Activated CD8-positive, alpha-beta T cell treated with anti-CD3 and anti-CD28 coated beads for 36 hours (primary cell): ENCODE results near the gene BAG1. TPM values are rescaled to one million over a fixed set of nuclear protein-coding genes. Genes with fewer than 3 reads are reported as not detected.
A peak's percentile ranks its signal among the peaks of the same experiment; 100 is the strongest.

Experiments
- ATAC-seq: fragments of 200-7000 bp; cut with Tn5 transposase; one replicate; pipeline ENCODE4 v1.10.0; 2021; ENCODE audit warnings: mild to moderate bottlenecking, moderate library complexity
- CTCF ChIA-PET: fragments of 350-600 bp; sonication (Branson Sonifier 250); formaldehyde crosslinking; loops from one replicate; lab custom pipeline; 2021; ENCODE audit warnings: antibody characterized with exemption; lab: Charles Lee
- POLR2A ChIA-PET: fragments of 350-600 bp; sonication (Branson Sonifier 250); formaldehyde crosslinking; loops from one replicate; lab custom pipeline; 2021; ENCODE audit warnings: antibody characterized with exemption; lab: Charles Lee
- DNase-seq: peaks from one replicate; pipeline ENCODE4 v3.0.0-alpha.2; 2020
- H3K27ac Mint-ChIP-seq: one replicate; pipeline ENCODE4 v1.8.0; 2021; ENCODE audit warnings: mild to moderate bottlenecking, mixed read lengths
- H3K27me3 Mint-ChIP-seq: one replicate; pipeline ENCODE4 v1.8.0; 2021; ENCODE audit warnings: mixed read lengths
- H3K36me3 Mint-ChIP-seq: one replicate; pipeline ENCODE4 v1.8.0; 2021; ENCODE audit warnings: low read depth, mixed read lengths
- H3K4me1 Mint-ChIP-seq: one replicate; pipeline ENCODE4 v1.8.0; 2021; ENCODE audit warnings: low read depth, mixed read lengths
- H3K4me3 Mint-ChIP-seq: one replicate; pipeline ENCODE4 v1.8.0; 2021; ENCODE audit warnings: mild to moderate bottlenecking, moderate library complexity, mixed read lengths
- H3K9me3 Mint-ChIP-seq: one replicate; pipeline ENCODE4 v1.8.0; 2021; ENCODE audit warnings: mixed read lengths
- CTCF ChIP-seq: fragments of 200-600 bp; IDR thresholded peaks from one replicate; pipeline ENCODE4 v1.8.0; 2022; ENCODE audit warnings: antibody characterized with exemption, mild to moderate bottlenecking
- intact Hi-C: fragments of 100-400 bp; cut with micrococcal nuclease; formaldehyde crosslinking; loops from one replicate; pipeline ENCODE4 v1.10.0; 2022
- total RNA-seq, 2 experiments: library from RNA; stranded (reverse); gene quantifications; one replicate each; pipeline ENCODE4 v1.2.3, GENCODE V29; 2021

Gene BAG1
- total RNA-seq, 2 experiments from 2014 or later: 55.6 to 61.6 TPM

DNA sequence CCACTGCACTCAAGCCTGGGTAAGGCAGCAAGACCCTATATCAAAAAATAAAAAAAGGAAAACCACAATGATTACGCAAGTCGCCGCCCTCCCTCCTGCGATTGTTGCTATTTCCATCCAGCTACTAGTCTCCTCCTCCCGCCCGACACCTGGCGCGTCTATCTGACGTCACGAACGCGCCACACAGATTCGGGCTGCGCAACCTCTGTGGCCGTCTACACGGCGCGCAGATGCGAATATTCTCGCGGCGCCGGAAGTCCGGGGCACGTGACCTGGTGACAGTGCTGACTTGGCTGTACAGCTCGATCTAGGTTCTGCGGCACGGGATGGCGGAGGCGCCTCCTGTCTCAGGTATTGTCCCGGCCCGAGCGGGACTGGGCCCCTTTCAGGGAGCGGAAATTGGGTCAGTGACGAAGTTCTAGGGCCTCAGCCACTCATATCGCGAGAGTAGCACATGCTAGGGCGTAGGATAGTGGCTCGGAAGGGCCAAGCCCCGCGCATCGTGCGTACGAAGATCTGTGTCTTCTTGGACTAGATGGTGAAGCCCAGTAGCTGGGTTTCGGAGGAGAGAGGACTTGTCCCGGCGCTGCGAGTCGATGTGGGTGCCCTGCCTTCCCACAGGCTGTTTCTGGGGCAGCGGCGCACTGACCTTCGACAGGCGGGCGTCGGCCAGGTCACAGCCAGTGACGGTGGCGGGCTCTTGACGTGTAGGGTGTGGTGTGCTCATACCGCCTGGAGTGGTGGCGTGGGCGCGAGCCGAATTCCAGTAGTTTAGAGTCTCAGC, 25.9 kb upstream of the BAG1 start, which contains the start of gene NFX1:
Gene NFX1 (plus strand): TSS at position 270 of the 784 bp plus-strand sequence. CDS start 57 bp downstream, at position 327.
- H3K27ac Mint-ChIP-seq: peak within 1 kb of the TSS; percentile 99
- ChIA-PET CTCF (interaction anchor here (0.6 to 1.8 kb wide), 7 partner anchors 10 to 176 kb away, joined by 3 to 8 read pairs (median 3); no protein-coding TSS in a partner anchor), POLR2A (interaction anchor here (0.6 to 2.1 kb wide), 16 partner anchors 8 to 265 kb away, joined by 3 to 20 read pairs (median 4); partner anchors contain the start of genes AQP3, BAG1, CHMP5 and DNAJA1)
- peaks cover 51% of the 10 kb centered on the region for H3K4me1 Mint-ChIP-seq
- H3K9me3 Mint-ChIP-seq: no peaks in the 10 kb centered on the region
- intact Hi-C loops: loop anchor here (2.0 kb wide), 1 partner anchor 26 kb away; the partner anchor contains the start of genes BAG1 and CHMP5
- peaks cover 35% of the 10 kb centered on the region for H3K36me3 Mint-ChIP-seq
- ATAC-seq: peak; percentile 87
- peak; percentile 99 for DNase-seq
- peak within 1 kb of the TSS; percentile 84 for H3K4me3 Mint-ChIP-seq
- no peaks in the 10 kb centered on the region for H3K27me3 Mint-ChIP-seq
- no peak for TF ChIP-seq CTCF

DNA sequence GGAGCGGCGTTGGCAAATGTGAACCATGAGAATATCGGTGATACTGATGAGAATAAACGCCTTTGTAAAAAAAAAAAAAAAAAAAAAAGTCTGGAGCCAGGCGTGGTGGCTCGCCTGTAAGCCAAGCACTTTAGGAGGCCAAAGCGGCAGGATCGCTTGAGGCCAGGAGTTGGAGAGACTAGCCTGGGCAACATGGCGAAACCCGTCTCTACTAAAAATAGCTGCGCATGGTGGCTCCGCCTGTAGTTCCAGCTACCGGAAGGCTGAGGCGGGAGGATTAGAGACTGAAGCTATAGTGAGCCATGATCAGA, 25.4 kb upstream of the BAG1 start:
- ChIA-PET CTCF (interaction anchor here (0.6 to 1.8 kb wide), 7 partner anchors 9 to 177 kb away, joined by 3 to 8 read pairs (median 3); no protein-coding TSS in a partner anchor), POLR2A (interaction anchor here (0.6 to 2.1 kb wide), 15 partner anchors 9 to 265 kb away, joined by 3 to 20 read pairs (median 3); partner anchors contain the start of genes AQP3, BAG1, CHMP5 and DNAJA1)
- intact Hi-C loops: loop anchor here (2.0 kb wide), 1 partner anchor 25 kb away; the partner anchor contains the start of genes BAG1 and CHMP5
- Mint-ChIP-seq H3K36me3 (peaks cover 31% of the 10 kb centered on the region), H3K4me3 (peak overlapping the region; percentile 84), H3K27me3 (no peaks in the 10 kb centered on the region), H3K4me1 (peaks cover 47% of the 10 kb centered on the region), H3K27ac (peak overlapping the region; percentile 99), H3K9me3 (no peaks in the 10 kb centered on the region)
- no peak for ATAC-seq
- no peak for TF ChIP-seq CTCF
- no peak for DNase-seq

DNA sequence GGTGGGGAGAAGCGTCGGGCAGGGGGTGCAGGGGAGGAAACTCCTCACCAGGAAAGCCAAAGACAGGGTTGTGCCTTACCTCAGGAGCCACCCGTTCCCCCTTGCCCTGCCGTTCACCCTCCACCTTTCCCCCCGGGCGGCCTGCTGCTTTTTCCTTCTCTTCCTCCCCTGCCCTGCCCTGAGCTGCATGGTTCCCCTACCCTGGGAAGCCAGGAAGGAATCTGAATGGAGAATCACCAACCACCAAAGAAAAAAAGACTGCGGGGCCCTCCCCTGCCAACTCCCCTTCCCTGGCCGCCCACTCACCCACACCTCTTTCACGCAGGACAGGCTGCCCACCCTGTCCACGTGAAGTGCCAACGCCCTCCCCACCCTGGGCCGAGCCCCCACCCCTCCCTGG, 25.0 kb upstream of the BAG1 start:
- peaks cover 43% of the 10 kb centered on the region for H3K4me1 Mint-ChIP-seq
- peak overlapping the region; percentile 84 for H3K4me3 Mint-ChIP-seq
- H3K9me3 Mint-ChIP-seq: no peaks in the 10 kb centered on the region
- peaks cover 27% of the 10 kb centered on the region for H3K36me3 Mint-ChIP-seq
- CTCF ChIA-PET: interaction anchor here (0.9 to 1.6 kb wide), 4 partner anchors 9 to 164 kb away, joined by 3 to 8 read pairs (median 3); no protein-coding TSS in a partner anchor
- TF ChIP-seq CTCF: no peak
- DNase-seq (peak; percentile 48), ATAC-seq (no peak)
- peak overlapping the region; percentile 99 for H3K27ac Mint-ChIP-seq
- no peaks in the 10 kb centered on the region for H3K27me3 Mint-ChIP-seq
- POLR2A ChIA-PET: interaction anchor here (0.8 to 2.1 kb wide), 11 partner anchors 9 to 264 kb away, joined by 3 to 20 read pairs (median 4); partner anchors contain the start of genes BAG1, CHMP5, DNAJA1 and NOL6
- intact Hi-C loops: no loop called here

DNA sequence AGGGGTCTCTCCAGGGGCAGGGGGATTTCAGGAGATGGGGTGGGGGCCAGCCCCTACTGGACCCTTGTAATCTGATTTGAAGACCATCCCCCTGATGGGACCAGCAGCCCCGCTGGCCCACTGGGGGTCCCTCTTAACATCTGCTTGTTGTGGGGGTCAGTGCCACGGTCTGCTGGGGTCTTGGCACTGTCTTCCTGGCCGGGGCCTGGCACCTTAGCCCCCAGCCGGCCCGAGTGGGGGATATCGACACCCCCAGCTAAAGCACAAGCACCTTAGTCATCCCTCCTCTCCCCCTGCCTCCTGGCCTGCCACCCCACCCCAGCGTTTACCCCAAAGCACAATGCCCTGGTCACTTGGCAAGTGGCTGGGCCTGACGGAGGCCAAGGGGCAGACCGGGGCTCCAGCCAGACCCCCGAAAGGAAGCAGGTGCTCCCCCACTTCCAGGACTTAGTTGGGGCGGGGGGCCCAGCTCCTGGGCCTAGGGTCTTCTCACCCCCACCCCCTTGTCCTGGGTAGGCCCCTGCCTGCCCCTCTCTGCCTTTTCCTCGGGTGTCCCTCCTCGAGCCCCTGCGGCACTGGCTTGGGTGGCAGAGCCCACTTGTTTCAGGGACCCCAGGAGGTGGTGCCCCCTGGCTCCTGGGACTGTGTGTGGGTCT, 24.4 kb upstream of the BAG1 start:
- POLR2A ChIA-PET: interaction anchor here (1.5 to 2.1 kb wide), 2 partner anchors 25 to 164 kb away, joined by 6 to 20 read pairs; partner anchors contain the start of genes BAG1 and CHMP5

More for the DNA sequence above, 24.4 kb upstream of the BAG1 start:
- no peak for ATAC-seq
- intact Hi-C loops: no loop called here
- CTCF ChIA-PET: interaction anchor here (1.6 kb wide), 1 partner anchor 164 kb away, joined by 8 read pairs; no protein-coding TSS in a partner anchor
- Mint-ChIP-seq H3K27ac (peak overlapping the region; percentile 99), H3K9me3 (no peaks in the 10 kb centered on the region), H3K27me3 (no peaks in the 10 kb centered on the region), H3K36me3 (peaks cover 24% of the 10 kb centered on the region), H3K4me1 (peaks cover 37% of the 10 kb centered on the region), H3K4me3 (peak overlapping the region; percentile 84)
- DNase-seq: no peak
- no peak for TF ChIP-seq CTCF
